ENCODE results near the gene CPLX4.
A peak's percentile ranks its signal among the peaks of the same experiment; 100 is the strongest.

CPLX4 gene

GRCh38 chr18:59268721-59269562, 49.5 kb downstream of the CPLX4 start:
- H3K4me3 ChIP-seq (ENCODE audit: low read length): no peak overlapping the region
- H3K27me3 ChIP-seq (replicated peaks; ENCODE audit: control insufficient read depth, insufficient read depth, low read length): peaks cover 88% of the 10 kb centered on the region
- DNase-seq (ENCODE audit: low read depth): peak; percentile 56
- peaks cover 6% of the 10 kb centered on the region for H3K9me3 ChIP-seq (ENCODE audit: control insufficient read depth, low read length)
- H3K4me1 ChIP-seq (ENCODE audit: control insufficient read depth, insufficient read depth, low read length): peaks cover 11% of the 10 kb centered on the region
- no peak overlapping the region for H3K9ac ChIP-seq (ENCODE audit: low read length)
- H3K36me3 ChIP-seq (ENCODE audit: control insufficient read depth, insufficient read depth, low read length, severe bottlenecking): no peaks in the 10 kb centered on the region

- Histone ChIP-seq H3K4me3 (ENCODE audit: low read length) (no peak overlapping the region), H3K36me3 (ENCODE audit: control insufficient read depth, insufficient read depth, low read length, severe bottlenecking) (no peaks in the 10 kb centered on the region), H3K9me3 (ENCODE audit: control insufficient read depth, low read length) (peaks cover 6% of the 10 kb centered on the region), H3K9ac (ENCODE audit: low read length) (no peak overlapping the region), H3K4me1 (ENCODE audit: control insufficient read depth, insufficient read depth, low read length) (peaks cover 11% of the 10 kb centered on the region), H3K27me3 (replicated peaks; ENCODE audit: control insufficient read depth, insufficient read depth, low read length) (peaks cover 88% of the 10 kb centered on the region)
- no peak for DNase-seq (ENCODE audit: low read depth)
These were observed 50.2 kb downstream of the CPLX4 start for GRCh38 chr18:59268127-59268720.

GRCh38 chr18:59267503-59268126, 50.8 kb downstream of the CPLX4 start:
- peak; percentile 48 for DNase-seq (ENCODE audit: low read depth)
- Histone ChIP-seq H3K4me1 (ENCODE audit: control insufficient read depth, insufficient read depth, low read length) (peaks cover 11% of the 10 kb centered on the region), H3K36me3 (ENCODE audit: control insufficient read depth, insufficient read depth, low read length, severe bottlenecking) (no peaks in the 10 kb centered on the region), H3K27me3 (replicated peaks; ENCODE audit: control insufficient read depth, insufficient read depth, low read length) (peaks cover 91% of the 10 kb centered on the region), H3K4me3 (ENCODE audit: low read length) (no peak overlapping the region), H3K9me3 (ENCODE audit: control insufficient read depth, low read length) (peaks cover 6% of the 10 kb centered on the region), H3K9ac (ENCODE audit: low read length) (no peak overlapping the region)

GRCh38 chr18:59266886-59267502, 51.5 kb downstream of the CPLX4 start:
- Histone ChIP-seq H3K9ac (ENCODE audit: low read length) (no peak overlapping the region), H3K4me1 (ENCODE audit: control insufficient read depth, insufficient read depth, low read length) (peaks cover 11% of the 10 kb centered on the region), H3K27me3 (replicated peaks; ENCODE audit: control insufficient read depth, insufficient read depth, low read length) (peaks cover 87% of the 10 kb centered on the region), H3K4me3 (ENCODE audit: low read length) (no peak overlapping the region), H3K9me3 (ENCODE audit: control insufficient read depth, low read length) (peaks cover 6% of the 10 kb centered on the region), H3K36me3 (ENCODE audit: control insufficient read depth, insufficient read depth, low read length, severe bottlenecking) (no peaks in the 10 kb centered on the region)
- DNase-seq (ENCODE audit: low read depth): no peak

- Histone ChIP-seq H3K4me1 (ENCODE audit: control insufficient read depth, insufficient read depth, low read length) (peaks cover 11% of the 10 kb centered on the region), H3K36me3 (ENCODE audit: control insufficient read depth, insufficient read depth, low read length, severe bottlenecking) (no peaks in the 10 kb centered on the region), H3K9me3 (ENCODE audit: control insufficient read depth, low read length) (peaks cover 6% of the 10 kb centered on the region), H3K27me3 (replicated peaks; ENCODE audit: control insufficient read depth, insufficient read depth, low read length) (peaks cover 81% of the 10 kb centered on the region), H3K4me3 (ENCODE audit: low read length) (no peak overlapping the region), H3K9ac (ENCODE audit: low read length) (no peak overlapping the region)
- DNase-seq (ENCODE audit: low read depth): no peak
These were observed 52.0 kb downstream of the CPLX4 start for GRCh38 chr18:59266459-59266858.

GRCh38 chr18:59265974-59266369, 52.5 kb downstream of the CPLX4 start:
- no peak overlapping the region for H3K4me3 ChIP-seq (ENCODE audit: low read length)

GRCh38 chr18:59265246-59265973, 53.0 kb downstream of the CPLX4 start:
- DNase-seq (ENCODE audit: low read depth): no peak
- no peaks in the 10 kb centered on the region for H3K36me3 ChIP-seq (ENCODE audit: control insufficient read depth, insufficient read depth, low read length, severe bottlenecking)
- peaks cover 3% of the 10 kb centered on the region for H3K9me3 ChIP-seq (ENCODE audit: control insufficient read depth, low read length)
- H3K27me3 ChIP-seq (replicated peaks; ENCODE audit: control insufficient read depth, insufficient read depth, low read length): peaks cover 71% of the 10 kb centered on the region
- H3K9ac ChIP-seq (ENCODE audit: low read length): no peak overlapping the region
- peak overlapping the region; percentile 38 for H3K4me3 ChIP-seq (ENCODE audit: low read length)
- peaks cover 11% of the 10 kb centered on the region for H3K4me1 ChIP-seq (ENCODE audit: control insufficient read depth, insufficient read depth, low read length)

More at GRCh38 chr18:59265974-59266369, 52.5 kb downstream of the CPLX4 start:
- Histone ChIP-seq H3K27me3 (replicated peaks; ENCODE audit: control insufficient read depth, insufficient read depth, low read length) (peaks cover 76% of the 10 kb centered on the region), H3K9me3 (ENCODE audit: control insufficient read depth, low read length) (peaks cover 4% of the 10 kb centered on the region), H3K36me3 (ENCODE audit: control insufficient read depth, insufficient read depth, low read length, severe bottlenecking) (no peaks in the 10 kb centered on the region), H3K4me1 (ENCODE audit: control insufficient read depth, insufficient read depth, low read length) (peaks cover 11% of the 10 kb centered on the region), H3K9ac (ENCODE audit: low read length) (no peak overlapping the region)
- no peak for DNase-seq (ENCODE audit: low read depth)

- no peak for DNase-seq (ENCODE audit: low read depth)
- Histone ChIP-seq H3K4me1 (ENCODE audit: control insufficient read depth, insufficient read depth, low read length) (peaks cover 11% of the 10 kb centered on the region), H3K9ac (ENCODE audit: low read length) (no peak overlapping the region), H3K4me3 (ENCODE audit: low read length) (no peak overlapping the region), H3K9me3 (ENCODE audit: control insufficient read depth, low read length) (peaks cover 3% of the 10 kb centered on the region), H3K36me3 (ENCODE audit: control insufficient read depth, insufficient read depth, low read length, severe bottlenecking) (no peaks in the 10 kb centered on the region), H3K27me3 (replicated peaks; ENCODE audit: control insufficient read depth, insufficient read depth, low read length) (peaks cover 64% of the 10 kb centered on the region)
These were observed 53.7 kb downstream of the CPLX4 start for GRCh38 chr18:59264651-59265245.

GRCh38 chr18:59264121-59264571, 54.3 kb downstream of the CPLX4 start:
- Histone ChIP-seq H3K4me3 (ENCODE audit: low read length) (no peak overlapping the region), H3K9me3 (ENCODE audit: control insufficient read depth, low read length) (peaks cover 3% of the 10 kb centered on the region), H3K4me1 (ENCODE audit: control insufficient read depth, insufficient read depth, low read length) (peaks cover 11% of the 10 kb centered on the region), H3K36me3 (ENCODE audit: control insufficient read depth, insufficient read depth, low read length, severe bottlenecking) (no peaks in the 10 kb centered on the region), H3K27me3 (replicated peaks; ENCODE audit: control insufficient read depth, insufficient read depth, low read length) (peaks cover 59% of the 10 kb centered on the region), H3K9ac (ENCODE audit: low read length) (no peak overlapping the region)
- no peak for DNase-seq (ENCODE audit: low read depth)

GRCh38 chr18:59263661-59264060, 54.8 kb downstream of the CPLX4 start:
- DNase-seq (ENCODE audit: low read depth): no peak
- Histone ChIP-seq H3K9ac (ENCODE audit: low read length) (no peak overlapping the region), H3K36me3 (ENCODE audit: control insufficient read depth, insufficient read depth, low read length, severe bottlenecking) (no peaks in the 10 kb centered on the region), H3K4me3 (ENCODE audit: low read length) (no peak overlapping the region), H3K9me3 (ENCODE audit: control insufficient read depth, low read length) (peaks cover 3% of the 10 kb centered on the region), H3K4me1 (ENCODE audit: control insufficient read depth, insufficient read depth, low read length) (peaks cover 11% of the 10 kb centered on the region), H3K27me3 (replicated peaks; ENCODE audit: control insufficient read depth, insufficient read depth, low read length) (peaks cover 58% of the 10 kb centered on the region)

Data from adipocyte (in vitro differentiated cells).